ENCODE results near the gene RHOC. TPM values are rescaled to one million over a fixed set of nuclear protein-coding genes. Genes with fewer than 3 reads are reported as not detected.
"Not testable (repeated sequence)": the region's sequence is repeated elsewhere in the genome, so short reads cannot be mapped to it uniquely, and the experiment has no call there.

The RHOC gene
- total and polyA plus RNA-seq, 4 donors, result 50.4 to 102 (median 68.8) TPM

DNA sequence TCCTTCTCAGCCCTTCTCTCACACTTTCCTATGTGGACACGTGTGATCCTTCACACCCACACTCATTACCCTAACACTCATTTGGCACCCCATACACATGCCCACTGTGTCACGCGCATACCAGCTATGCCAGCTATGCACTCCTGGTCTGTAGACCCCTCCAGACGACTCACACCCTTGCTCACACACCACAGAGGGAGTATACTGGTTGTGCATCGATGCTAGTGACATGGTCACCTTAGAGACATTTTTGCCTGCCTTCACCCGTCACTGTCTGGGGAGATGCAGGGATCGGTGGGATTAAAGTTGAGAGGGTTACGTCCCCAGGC, 16.5 kb upstream of the RHOC start (continued):
- TF ChIP-seq MAX (IDR thresholded peaks at IDR 0.05), result no peak
- TF ChIP-seq EGR1 (IDR thresholded peaks at IDR 0.05; ENCODE audit: low read depth in 2 of 2), result no peak

- H3K27ac ChIP-seq (ENCODE audit: low read depth in 1 of 2, low read length in 2 of 2), result no peak overlapping the region
- WGBS, result 43% methylated on average over 35 of the region's 35 CpGs
- no peaks in the 10 kb centered on the region for H3K9me3 ChIP-seq (ENCODE audit: control insufficient read depth in 4 of 4, low read length in 3 of 4)
- H3K36me3 ChIP-seq (ENCODE audit: control insufficient read depth in 4 of 4, insufficient read depth in 3 of 4, low read depth in 1 of 4, low read length in 3 of 4), result no peaks in the 10 kb centered on the region
- H3K4me3 ChIP-seq (ENCODE audit: low read depth in 1 of 3, low read length in 3 of 3), result no peak overlapping the region
- TF ChIP-seq NR2F2 (IDR thresholded peaks at IDR 0.05) (no peak), FOXA1 (IDR thresholded peaks at IDR 0.05) (no peak), CTCF (IDR thresholded peaks at IDR 0.05; ENCODE audit: low read depth, low read length, missing input control) (no peak), EGR1 (IDR thresholded peaks at IDR 0.05; ENCODE audit: low read depth in 2 of 2) (no peak), JUND (IDR thresholded peaks at IDR 0.05) (no peak), SP1 (IDR thresholded peaks at IDR 0.05) (no peak), YY1 (IDR thresholded peaks at IDR 0.05) (no peak), TAF1 (conservative IDR thresholded peaks at IDR 0.05) (no peak)
- TF ChIP-seq, protein P1, sequence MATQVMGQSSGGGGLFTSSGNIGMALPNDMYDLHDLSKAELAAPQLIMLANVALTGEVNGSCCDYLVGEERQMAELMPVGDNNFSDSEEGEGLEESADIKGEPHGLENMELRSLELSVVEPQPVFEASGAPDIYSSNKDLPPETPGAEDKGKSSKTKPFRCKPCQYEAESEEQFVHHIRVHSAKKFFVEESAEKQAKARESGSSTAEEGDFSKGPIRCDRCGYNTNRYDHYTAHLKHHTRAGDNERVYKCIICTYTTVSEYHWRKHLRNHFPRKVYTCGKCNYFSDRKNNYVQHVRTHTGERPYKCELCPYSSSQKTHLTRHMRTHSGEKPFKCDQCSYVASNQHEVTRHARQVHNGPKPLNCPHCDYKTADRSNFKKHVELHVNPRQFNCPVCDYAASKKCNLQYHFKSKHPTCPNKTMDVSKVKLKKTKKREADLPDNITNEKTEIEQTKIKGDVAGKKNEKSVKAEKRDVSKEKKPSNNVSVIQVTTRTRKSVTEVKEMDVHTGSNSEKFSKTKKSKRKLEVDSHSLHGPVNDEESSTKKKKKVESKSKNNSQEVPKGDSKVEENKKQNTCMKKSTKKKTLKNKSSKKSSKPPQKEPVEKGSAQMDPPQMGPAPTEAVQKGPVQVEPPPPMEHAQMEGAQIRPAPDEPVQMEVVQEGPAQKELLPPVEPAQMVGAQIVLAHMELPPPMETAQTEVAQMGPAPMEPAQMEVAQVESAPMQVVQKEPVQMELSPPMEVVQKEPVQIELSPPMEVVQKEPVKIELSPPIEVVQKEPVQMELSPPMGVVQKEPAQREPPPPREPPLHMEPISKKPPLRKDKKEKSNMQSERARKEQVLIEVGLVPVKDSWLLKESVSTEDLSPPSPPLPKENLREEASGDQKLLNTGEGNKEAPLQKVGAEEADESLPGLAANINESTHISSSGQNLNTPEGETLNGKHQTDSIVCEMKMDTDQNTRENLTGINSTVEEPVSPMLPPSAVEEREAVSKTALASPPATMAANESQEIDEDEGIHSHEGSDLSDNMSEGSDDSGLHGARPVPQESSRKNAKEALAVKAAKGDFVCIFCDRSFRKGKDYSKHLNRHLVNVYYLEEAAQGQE (IDR thresholded peaks at IDR 0.05), result no peak
- TF ChIP-seq, protein P2, sequence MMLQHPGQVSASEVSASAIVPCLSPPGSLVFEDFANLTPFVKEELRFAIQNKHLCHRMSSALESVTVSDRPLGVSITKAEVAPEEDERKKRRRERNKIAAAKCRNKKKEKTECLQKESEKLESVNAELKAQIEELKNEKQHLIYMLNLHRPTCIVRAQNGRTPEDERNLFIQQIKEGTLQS (IDR thresholded peaks at IDR 0.05), result no peak
- H3K4me1 ChIP-seq (ENCODE audit: control insufficient read depth in 4 of 4, insufficient read depth in 4 of 4, low read length in 3 of 4), result peaks cover 0 to 8% (median 2%) of the 10 kb centered on the region in 4 donors
- H3K9ac ChIP-seq (ENCODE audit: low read depth in 1 of 2, low read length in 2 of 2), result no peak overlapping the region
- H3K27me3 ChIP-seq (ENCODE audit: control insufficient read depth in 4 of 4, insufficient read depth in 4 of 4, low read length in 3 of 4), result peaks cover 0 to 3% (median 0%) of the 10 kb centered on the region in 4 donors
- no peak for DNase-seq (ENCODE audit: low spot score)
Measured at GRCh38 chr1:112722601-112723510, 15.9 kb upstream of the RHOC start.

DNA sequence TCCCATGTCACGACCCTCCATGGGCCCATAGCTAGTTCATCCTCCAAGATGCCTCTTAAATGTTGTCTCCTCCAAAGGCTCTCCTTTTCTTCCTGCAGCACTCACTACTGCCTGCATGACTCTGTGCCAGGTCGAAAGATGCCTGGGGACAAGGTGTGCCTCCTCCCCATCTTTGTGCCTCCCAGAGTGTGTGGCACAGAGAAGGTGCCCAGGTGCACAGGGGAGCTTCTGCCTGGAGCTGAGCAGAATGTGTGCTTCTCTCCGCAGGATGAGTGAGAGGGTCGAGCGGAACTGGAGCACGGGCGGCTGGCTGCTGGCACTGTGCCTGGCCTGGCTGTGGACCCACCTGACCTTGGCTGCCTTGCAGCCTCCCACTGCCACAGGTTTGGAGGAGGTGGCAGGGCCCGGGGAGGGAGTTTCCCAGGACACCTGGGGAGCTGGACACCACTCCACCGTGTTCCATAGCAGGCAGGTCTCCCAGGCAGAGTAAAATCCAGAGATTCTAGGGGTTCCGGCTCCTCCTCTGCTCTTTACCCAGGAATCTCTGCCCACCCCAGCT, 15.1 kb upstream of the RHOC start:
- Histone ChIP-seq H3K36me3 (ENCODE audit: control insufficient read depth in 4 of 4, insufficient read depth in 3 of 4, low read depth in 1 of 4, low read length in 3 of 4) (no peaks in the 10 kb centered on the region), H3K4me3 (ENCODE audit: low read depth in 1 of 3, low read length in 3 of 3) (no peak overlapping the region), H3K9me3 (ENCODE audit: control insufficient read depth in 4 of 4, low read length in 3 of 4) (no peaks in the 10 kb centered on the region), H3K4me1 (ENCODE audit: control insufficient read depth in 4 of 4, insufficient read depth in 4 of 4, low read length in 3 of 4) (peaks cover 0 to 8% (median 2%) of the 10 kb centered on the region in 4 donors), H3K27me3 (ENCODE audit: control insufficient read depth in 4 of 4, insufficient read depth in 4 of 4, low read length in 3 of 4) (peaks cover 0 to 3% (median 0%) of the 10 kb centered on the region in 4 donors), H3K27ac (ENCODE audit: low read depth in 1 of 2, low read length in 2 of 2) (no peak overlapping the region), H3K9ac (ENCODE audit: low read depth in 1 of 2, low read length in 2 of 2) (no peak overlapping the region)
- TF ChIP-seq, protein P2 (IDR thresholded peaks at IDR 0.05), result no peak
- TF ChIP-seq GABPA (IDR thresholded peaks at IDR 0.05 in 1 of 2, conservative IDR thresholded peaks at IDR 0.05 in 1 of 2) (no peak), YY1 (IDR thresholded peaks at IDR 0.05) (no peak), RAD21 (IDR thresholded peaks at IDR 0.05) (no peak), FOXA2 (IDR thresholded peaks at IDR 0.05) (no peak), TAF1 (conservative IDR thresholded peaks at IDR 0.05) (no peak), RXRA (IDR thresholded peaks at IDR 0.05) (no peak)
- TF ChIP-seq, protein P1 (IDR thresholded peaks at IDR 0.05), result no peak
- no peak for DNase-seq (ENCODE audit: low spot score)
- WGBS, result 65% methylated on average over 10 of the region's 10 CpGs

DNA sequence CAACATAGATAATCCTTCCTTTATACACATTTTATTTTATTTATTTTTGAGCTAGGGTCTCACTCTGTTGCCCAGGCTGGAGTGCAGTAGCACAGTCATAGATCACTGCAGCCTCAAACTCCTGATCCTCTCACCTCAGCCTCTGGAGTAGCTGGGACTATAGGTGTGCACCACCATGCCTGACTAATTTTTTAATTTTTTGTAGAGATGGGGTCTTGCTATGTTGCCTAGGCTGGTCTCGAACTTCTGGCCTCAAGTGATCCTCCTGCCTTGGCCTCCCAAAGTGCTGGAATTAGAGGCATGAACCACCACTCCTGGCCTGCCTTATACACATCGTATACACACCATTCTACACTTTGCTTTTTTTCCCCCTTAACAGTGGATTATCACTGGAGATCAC, 14.4 kb upstream of the RHOC start:
- not testable (repeated sequence) for H3K36me3 ChIP-seq (ENCODE audit: control insufficient read depth in 4 of 4, insufficient read depth in 3 of 4, low read depth in 1 of 4, low read length in 3 of 4); H3K9me3 ChIP-seq (ENCODE audit: control insufficient read depth in 4 of 4, low read length in 3 of 4); DNase-seq (ENCODE audit: low spot score); H3K27me3 ChIP-seq (ENCODE audit: control insufficient read depth in 4 of 4, insufficient read depth in 4 of 4, low read length in 3 of 4); H3K9ac ChIP-seq (ENCODE audit: low read depth in 1 of 2, low read length in 2 of 2); H3K4me1 ChIP-seq (ENCODE audit: control insufficient read depth in 4 of 4, insufficient read depth in 4 of 4, low read length in 3 of 4); H3K4me3 ChIP-seq (ENCODE audit: low read depth in 1 of 3, low read length in 3 of 3); H3K27ac ChIP-seq (ENCODE audit: low read depth in 1 of 2, low read length in 2 of 2)
- 91% methylated on average over 2 of the region's 2 CpGs for WGBS

Data from liver (tissue), 9 donors.